GM18867 (cell line): Measurements from ENCODE around the gene ZNF423.
A peak's percentile ranks its signal among the peaks of the same experiment; 100 is the strongest.

ENCODE experiments used
- ATAC-seq: cut with Tn5 transposase; IDR thresholded peaks from one replicate; pipeline ENCODE4 v1.9.1; 2021; ENCODE audit warnings: mild to moderate bottlenecking, moderate library complexity; ENCODE audit not compliant: unreplicated experiment

The ZNF423 gene

DNA sequence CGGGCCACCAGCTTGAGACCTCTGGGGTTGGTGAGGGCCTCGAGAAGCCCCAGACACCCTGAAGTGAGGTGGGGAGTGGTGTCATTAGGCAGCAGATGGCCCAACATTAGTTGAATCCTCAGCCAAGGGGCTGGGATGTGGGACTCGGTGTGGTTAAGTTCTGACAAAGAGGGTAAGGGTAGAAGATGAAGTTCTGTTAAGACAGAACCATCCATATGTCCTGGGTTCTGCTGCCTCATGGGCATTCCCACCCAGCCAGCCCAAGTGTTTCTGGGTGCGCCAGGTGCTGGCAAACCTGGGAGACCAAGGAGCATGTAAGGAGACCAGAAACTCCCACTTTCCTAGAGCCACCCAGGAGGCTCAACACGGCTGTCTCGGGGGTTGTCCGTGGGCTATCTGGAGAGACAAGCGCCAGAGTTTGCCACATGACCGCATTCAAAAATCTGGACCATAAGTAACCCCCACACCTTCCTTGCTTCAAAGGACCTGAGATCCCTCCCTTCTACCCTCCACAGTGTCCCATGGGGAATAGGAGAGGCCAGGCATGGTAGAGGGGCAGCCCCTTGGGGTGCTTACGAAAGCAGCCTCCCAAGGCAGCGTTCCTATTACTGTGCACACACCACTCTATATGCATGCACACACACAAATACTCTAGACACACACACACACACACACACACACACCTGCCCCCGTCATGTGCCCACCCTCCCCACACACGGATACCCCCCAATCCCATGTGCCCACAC is 353.6 kb downstream of the ZNF423 start:
- no peak for ATAC-seq

DNA sequence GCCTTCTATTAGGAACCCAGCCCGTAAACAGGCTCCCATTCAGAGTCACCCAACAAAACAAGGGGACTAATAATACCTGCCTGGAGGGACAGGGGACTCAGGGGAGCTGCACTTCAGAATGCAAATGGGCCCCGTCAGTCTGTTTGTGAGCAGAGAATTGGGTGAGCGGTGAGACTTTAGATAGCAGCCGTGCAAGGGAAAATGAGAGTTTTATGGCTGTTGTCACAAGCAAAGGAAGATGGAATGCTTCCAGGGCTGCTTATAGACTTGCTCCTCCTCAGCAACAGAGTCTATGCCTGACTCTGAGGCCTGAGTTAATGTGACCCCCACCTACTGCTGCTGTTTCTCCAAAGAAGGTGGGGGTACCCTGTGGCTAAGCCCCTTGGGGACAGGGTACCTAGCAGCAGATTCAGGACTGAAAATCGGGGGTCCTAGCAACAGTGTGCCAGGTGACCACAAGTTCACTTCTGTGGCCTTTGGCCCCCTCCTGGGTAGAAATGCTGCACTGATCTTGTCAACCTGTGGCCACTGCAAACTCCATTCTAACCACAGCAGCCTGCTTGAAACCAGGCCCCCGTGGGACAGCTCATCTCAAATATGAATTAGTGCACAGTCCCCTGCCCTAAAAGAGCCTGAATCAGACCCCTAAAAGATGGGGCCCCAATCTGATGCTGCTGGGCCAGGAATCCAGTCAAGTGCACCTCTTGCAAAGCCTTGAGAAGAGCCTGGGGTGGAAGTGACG is 355.9 kb downstream of the ZNF423 start:
- no peak for ATAC-seq

DNA sequence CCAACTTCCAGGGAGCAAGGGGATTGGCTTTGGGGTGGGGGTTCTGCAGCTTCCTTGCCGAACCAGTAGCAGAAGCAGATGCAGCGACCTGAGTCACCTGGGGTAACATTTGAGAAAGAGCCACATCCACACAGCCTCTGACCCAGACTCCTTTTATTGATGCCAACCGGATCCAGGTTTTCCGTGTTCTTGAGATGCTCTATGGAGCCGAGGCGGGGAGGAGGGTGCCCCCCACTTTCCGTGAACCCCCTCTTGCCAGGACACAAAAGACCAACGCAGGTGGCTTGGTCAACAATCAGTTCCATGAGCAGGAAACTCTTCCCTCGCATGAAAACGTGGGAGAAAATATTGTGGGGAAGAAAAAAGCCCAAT is 356.5 kb downstream of the ZNF423 start:
- ATAC-seq = no peak

DNA sequence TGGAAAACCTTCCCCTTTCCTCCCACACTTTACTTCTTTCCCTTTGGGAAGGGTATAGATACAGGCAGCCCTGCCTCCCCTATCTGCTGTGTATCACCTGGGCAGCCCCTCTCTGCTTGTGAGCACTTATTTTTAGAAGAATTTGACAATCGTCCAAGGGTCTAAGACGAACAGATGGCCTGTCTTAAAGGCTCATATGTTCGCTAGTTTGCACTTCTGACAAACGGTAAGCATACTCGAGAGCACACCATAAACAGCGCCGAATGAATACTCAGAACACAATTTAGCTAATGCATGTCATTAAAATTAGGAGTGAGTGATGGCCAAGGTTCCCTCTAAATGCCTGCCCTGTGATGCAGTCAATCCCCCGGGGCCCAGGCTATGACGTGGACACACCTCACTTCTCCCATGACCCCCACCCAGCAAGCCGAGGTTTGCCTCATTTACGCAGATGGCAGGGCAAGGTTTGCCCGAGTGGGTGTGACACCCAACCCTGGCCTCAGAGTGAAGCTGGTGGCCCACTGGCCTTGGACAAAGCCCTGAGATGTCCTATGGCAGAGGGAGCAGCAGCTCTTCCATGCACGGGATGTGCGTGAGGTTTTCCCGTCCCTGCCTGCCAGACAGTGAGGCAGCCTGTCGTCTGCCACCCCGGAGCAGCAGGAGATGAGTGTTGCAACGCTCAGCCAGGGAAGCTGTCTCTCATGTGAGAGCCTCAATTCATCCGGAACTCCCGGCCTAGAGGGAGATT is 357.1 kb downstream of the ZNF423 start:
- no peak for ATAC-seq

DNA sequence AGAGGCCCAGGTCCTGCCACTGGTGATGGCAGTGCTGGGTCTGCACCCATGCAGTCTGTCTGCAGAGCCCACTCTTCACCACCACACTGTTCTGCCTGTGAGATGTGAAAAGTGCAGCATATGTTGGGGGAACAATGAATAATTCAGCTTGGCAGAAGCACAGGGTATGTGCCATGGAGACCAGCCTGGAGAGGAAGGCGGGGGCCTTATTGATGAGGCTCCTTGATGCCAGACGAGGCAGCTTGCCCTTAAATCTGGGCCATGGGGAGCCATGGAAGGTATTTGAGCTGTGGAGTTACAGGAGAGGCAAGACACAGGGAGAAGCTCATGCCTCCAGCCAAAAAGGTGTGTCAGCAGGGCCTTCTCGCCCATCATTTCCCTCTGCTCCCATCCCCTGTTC is 357.6 kb downstream of the ZNF423 start:
- ATAC-seq = no peak

DNA sequence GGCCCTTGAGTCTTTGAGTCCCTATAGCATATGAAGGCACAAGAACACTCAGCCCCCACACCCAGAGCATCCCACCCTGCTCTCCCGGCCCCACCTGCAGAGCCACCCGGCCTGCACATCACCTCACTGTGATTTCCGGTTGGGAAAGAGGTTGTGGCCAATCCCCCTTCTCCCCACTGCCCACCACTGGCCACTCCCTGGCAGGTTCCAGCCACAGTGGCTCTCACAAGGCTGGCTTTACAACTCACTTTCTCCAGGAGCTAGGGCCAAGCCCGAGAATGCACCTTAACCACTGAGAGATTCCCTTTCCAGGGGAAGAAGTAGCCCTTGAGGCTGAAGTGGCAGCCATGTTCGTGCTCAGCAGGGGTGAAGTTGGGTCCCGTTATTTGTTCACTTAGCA is 358.4 kb downstream of the ZNF423 start:
- ATAC-seq = no peak

DNA sequence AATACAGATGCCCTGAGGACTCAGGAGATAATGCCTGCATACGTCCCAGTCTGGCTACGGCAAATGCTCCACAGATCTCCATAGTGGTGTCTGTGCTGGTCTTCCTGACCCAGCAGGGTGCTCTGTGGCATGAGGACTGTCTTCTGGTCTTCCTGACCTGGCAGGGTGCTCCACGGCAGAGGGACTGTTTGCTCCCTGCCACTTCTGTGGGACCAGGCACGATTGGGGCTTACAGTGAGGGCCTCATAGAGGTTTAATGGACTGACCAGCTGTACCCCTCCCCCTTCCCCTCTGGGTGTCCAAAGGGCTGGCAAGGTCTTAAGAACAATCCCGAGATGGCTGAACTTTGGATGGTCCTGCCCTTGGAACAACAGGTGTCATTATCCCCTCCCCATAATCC is 359.3 kb downstream of the ZNF423 start:
- no peak for ATAC-seq

DNA sequence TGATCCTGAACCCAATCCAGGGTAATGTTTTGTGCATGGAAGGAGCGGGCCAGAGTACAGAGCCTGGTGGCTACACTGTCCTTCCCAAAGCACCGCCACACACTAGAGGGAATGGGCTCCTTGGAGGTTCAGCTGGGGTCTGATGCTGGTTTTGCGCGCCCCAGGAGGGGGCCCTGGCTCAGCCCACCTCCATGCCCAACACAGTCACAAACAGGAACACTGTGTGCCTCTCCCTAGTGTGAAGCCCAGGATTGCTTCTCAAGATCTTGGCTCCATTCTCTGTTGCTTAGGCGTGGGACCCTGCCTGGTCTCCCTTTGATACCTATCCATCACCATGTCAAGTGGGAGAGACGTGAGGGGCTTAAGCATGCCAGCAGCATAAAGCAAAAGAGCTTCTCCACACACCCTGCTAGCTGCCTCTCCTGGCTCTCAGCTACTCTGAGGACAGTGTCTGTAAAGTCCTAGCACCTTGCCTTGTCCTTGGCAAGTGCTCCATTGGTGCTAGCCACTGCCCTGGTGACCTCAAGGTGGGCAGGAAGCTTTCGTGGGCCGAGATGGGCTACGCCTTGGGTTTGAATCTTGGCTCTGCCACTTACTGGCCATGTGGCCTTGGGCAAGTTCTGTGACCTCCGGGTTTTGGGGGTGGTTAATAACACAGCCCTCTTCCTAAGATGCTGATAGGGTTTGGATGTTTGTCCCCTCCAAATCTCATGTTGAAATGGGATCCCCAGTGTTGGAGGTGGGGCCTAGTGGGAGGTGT is 360.1 kb downstream of the ZNF423 start:
- ATAC-seq = no peak

DNA sequence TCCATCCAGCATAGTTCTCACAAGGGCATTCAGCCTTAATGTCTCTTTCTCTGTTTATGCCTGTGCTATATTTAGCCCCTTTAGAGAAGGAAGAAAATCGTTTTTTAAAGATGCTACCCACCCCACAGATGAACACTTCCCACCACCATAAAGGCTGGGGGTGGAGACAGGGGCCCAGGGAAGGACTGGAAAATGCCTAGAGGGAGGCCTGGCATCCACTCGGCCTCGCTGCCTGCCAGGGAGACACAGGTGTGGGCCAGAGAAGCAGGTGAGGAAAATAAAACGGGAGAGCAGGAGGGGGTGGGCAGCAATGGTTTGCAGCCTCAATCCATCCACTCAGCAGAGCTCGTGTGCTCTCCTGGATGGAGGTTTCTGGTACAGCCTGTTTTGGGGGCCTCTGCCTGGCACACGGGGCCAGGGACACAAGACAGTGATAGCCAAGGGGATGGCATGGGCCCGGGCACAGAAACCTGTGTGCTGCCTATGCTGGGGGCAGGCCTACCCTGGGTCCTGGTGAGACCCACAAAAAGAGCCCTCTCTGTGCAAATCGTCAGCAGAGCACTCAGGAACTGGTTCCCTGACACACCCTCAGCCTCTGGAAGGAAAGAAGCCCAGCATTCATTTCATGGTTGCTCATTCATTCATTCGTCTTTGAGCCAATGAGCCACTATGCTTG is 360.9 kb downstream of the ZNF423 start:
- ATAC-seq = no peak

DNA sequence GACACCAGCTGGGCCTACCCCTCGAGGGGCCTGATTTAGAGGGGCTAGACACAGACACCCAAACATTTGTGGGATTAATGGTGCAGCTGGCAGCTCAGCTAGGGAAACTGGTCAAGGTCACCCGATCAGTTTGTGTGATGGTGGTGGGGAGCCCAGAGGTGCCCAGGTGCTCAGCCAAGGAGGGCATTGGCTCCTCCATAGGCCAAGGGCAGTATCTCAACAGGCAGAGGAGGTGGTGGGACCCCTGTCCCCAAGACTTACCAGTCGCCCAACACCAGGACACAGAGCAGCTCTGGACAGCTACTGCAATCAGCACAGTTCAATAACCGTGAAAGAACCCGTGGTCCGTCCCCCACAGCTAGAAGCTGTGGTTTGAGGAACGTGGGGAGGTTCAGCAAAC is 361.4 kb downstream of the ZNF423 start:
- ATAC-seq = no peak

DNA sequence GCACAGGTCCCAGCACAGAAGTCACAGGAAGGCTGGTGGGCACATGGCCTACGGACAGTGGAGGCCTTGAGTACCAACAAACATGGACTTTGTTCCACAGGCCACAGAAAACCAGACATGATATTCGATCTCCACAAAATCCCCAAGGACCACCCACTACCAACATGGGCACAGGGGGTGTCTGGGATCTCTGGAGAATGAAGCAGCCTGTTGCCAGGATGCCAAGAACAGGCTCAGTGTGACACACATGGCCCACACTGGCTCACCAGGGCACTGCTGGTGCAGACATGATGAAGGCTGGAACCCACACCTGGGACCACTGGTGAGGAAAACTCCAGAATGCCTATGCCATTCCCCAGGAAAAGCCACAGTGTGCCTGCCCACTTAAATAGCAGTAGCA is 362.1 kb downstream of the ZNF423 start:
- ATAC-seq = no peak

DNA sequence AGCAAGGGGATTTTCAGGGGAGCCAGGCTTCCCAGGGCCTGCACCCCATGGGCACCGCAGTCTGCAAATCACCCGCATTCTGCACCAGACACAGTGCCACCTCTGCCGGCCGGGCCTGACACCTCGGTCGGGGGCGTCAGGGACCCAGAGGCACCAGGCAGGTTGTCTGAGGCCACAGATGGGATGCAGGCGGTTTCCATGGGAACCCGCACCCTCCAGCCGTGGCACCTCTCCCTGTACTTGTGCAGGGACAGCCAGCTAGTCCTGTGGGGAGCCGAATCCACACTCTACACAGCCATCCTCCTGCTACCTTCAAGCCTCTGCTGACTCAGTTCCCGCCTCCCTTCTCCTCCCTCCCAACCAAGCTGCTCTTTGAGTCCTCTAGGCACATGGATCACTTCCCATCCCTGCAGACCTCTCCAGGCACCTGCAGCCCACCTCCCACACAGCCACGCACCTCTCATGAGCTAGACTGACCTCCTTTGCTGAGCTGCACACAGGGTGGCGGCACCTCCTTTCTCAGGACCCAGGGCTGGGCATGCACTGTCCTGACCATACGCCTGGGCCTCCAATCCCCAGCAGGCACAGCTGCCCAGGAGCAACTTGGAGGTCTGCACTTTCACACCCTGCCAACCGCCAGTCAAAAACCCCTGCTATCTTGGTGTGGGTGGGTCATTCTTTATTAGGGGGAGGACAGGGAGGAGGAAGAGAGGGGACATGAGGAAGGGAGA is 362.9 kb downstream of the ZNF423 start:
- no peak for ATAC-seq

DNA sequence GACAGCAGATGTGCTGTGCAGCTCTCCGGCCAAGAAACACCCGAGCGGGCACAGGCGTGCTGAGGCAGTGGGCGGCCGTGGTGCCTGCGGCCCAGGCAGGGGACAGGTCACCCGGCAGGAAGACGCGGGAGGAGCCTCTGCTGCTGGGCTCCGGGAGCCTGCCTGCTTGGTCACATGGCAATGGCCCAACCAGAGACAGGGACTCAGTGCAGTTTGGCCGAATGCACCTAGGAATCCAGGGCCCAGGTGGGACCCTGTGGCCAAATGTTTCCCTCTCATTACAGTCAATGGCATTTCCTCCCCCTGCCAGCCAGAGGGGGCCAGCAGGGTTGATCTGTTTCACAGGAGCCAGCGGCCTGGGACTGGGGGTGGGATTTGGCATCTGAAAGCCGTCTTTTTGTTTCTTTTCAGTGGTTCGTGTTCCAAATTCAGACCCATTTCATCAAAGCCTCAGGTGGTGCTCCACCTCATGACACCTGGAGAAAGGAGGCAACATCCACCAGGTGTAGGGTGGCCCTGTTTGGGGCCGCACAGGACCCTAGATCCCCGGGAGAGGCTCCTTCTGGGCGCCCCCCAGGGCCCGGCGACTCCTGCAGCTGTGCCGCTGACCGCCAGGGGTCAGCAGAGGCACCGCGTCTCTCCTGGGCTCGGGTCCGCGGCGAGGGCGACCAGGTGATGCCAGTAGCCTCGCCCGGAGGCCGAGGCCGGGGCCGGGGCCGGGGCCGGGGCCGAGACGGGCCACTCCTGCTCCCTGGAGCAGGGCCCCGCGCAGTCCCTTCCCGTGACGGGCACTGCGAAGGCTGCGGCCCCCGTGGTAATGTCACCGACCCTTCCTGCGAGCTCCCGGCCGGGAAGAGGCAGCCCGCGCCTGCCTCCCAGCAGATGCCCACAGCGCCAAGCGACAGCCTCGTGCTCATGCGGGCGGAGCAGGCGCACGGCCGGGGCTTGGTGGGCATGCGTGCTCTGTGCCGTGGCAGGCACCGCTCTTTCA is 363.8 kb downstream of the ZNF423 start:
- peak; percentile 56 for ATAC-seq

DNA sequence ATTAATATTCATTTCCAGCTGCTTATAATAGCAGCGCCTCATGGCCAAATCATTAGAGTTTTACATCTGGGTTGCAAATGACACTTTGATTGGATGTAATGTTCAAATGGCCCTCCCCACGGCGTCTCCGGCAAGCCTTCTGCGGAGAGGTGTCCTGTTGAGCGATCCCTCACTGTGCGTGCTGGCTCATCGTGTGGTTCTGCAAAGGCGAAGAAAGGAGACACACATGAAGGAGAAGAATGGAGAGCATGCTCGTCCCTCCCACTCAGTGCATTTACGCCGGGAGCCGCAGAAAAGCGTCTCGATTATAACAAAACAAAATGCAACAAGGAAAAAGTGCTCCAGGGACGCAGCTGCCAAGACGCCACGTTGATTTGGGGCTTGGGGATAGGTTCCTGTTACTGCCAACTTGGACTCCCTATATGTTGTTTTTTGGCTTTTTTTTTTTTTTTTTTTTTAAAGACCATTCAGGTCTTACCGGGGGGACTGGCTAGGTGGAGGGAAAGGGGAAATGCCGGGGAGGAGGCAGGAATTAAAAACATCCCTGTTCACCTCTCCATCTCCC is 364.7 kb downstream of the ZNF423 start:
- ATAC-seq = no peak

DNA sequence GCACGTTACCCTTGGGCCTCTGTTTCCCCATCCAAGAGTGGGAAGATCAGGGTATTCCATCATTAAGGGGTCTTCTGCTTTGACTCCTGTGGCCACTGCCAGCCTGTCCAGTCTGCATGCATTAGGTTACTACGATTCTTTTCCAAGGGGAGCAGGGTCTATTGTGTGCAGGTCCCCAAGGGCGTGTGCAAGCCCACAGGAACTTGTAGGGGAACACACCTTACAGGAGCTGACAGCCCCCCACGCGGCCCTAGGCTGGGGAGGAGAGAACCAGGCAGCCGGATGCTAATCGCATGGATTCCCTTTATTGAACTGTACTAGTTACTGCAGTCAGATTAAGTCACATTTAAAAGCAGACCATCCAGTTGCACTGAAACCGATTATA is 365.6 kb downstream of the ZNF423 start:
- no peak for ATAC-seq

DNA sequence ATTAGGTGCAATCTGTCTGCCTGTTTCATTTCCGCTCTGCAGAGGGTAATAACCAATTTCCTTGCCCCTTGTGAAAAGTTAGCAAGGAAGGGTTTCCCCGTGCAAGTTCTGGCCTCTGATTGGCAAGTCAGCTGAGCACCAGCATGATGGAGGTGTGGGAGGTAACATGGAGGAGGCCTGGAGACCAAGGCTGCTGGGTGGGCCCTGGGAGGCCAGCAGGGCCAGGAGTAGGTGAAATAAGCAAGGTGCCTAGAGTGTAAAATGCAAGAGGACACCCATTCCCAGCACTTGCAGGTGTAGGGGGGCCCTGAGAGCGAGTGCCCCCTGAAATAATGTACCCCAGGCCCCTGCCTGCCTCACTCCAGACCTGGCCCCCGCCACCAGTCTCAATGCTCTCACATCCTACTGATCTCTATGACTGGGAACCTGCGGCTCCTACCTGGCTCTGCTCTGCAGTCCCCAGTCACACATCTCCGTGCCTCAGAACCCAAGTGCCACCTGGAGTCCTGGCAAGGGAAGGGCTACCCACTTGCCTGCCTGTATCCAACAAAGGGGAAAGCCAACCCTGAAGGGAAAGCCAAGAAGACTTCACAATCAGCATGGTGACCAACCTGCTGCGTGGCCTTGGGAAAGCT is 366.1 kb downstream of the ZNF423 start:
- ATAC-seq = no peak

DNA sequence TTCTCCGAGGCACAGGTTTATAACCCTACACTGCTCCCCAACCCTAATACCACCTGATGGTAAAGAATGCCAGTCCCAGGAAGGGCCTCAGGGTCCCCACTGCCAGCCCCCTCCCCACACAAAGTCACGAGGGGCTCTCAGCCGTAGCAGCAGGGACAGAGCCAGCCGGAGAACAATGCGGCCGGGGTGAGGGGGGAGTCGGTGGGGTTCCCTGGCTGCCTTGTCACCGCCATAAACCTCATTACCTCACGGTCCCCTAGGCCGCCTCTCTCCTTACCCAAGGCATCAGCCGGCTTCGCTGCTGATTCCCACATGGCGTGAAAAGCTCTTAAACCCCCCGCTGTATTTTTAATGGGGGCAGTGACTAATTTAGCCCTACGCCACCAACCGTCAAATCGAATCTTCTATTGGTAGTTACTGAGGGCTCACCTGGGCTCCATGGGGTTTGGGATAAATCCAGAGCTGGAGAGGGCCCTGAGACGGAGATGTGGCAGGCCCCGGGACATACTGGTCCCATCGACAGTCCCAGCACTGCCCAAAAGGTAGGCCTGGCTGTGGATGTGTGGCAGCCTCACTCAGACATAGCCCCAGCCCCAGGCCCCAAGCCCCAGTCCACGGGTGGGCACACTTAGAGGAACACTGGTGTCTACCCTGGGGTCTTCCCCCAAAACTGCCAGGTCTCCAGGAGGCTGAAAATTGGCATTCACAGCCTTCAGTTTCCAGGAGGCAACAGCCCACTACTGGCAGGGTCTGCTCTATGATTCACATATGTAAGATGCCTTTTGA is 367.0 kb downstream of the ZNF423 start:
- ATAC-seq = no peak
